Muscle of back (tissue), 10 donors: Measurements from ENCODE around the gene SETD2. TPM values are rescaled to one million over a fixed set of nuclear protein-coding genes. Genes with fewer than 3 reads are reported as not detected.

Source experiments
- polyA plus RNA-seq, 10 donors: library from polyadenylated mRNA; unstranded; fragments of 120-200 nt; gene quantifications; one replicate each; pipeline ENCODE4 v1.2.1, GENCODE V29; 2013; ENCODE audit not compliant: insufficient read length in 10 of 10

SETD2 gene
- polyA plus RNA-seq, 10 donors = 29.5 to 42.0 (median 36.4) TPM

Other genes starting within 250 kb of the SETD2 start
- gene CCDC12, start 187.4 kb downstream of the SETD2 start, polyA plus RNA-seq = 10 to 100 TPM; 23.5 to 48.5 (median 36.6) TPM
- gene NBEAL2, start 184.4 kb downstream of the SETD2 start, polyA plus RNA-seq = 10 to 100 TPM in 8 of 10 donors, 1 to 10 TPM in 2; 9.2 to 19.8 (median 16.0) TPM
- 1 to 10 TPM; 4.4 to 7.3 (median 5.9) TPM for gene KIF9, start 118.7 kb upstream of the SETD2 start, polyA plus RNA-seq
- gene KLHL18, start 118.8 kb upstream of the SETD2 start, polyA plus RNA-seq = 10 to 100 TPM; 12.2 to 16.8 (median 14.2) TPM
- gene PTPN23, start 216.9 kb upstream of the SETD2 start, polyA plus RNA-seq = 10 to 100 TPM; 18.2 to 25.5 (median 21.3) TPM